WERI-Rb-1 (cell line): ENCODE data around the gene PDS5B.

Experiments used
- DNase-seq: peaks from one replicate; pipeline ENCODE4 v3.0.0-alpha.2; 2020
- H3K27ac ChIP-seq: fragments of 250-450 bp; sonication (Bioruptor Pico); 2 replicates; pipeline ENCODE4 v1.5.1; 2020; ENCODE audit warnings: mild to moderate bottlenecking, moderate library complexity
- H3K27me3 ChIP-seq: fragments of 250-450 bp; sonication (Bioruptor Pico); 2 replicates; pipeline ENCODE4 v1.5.1; 2021; ENCODE audit warnings: mild to moderate bottlenecking, low read depth, moderate library complexity; ENCODE audit not compliant: insufficient read depth, severe bottlenecking
- H3K36me3 ChIP-seq: fragments of 250-450 bp; sonication (Bioruptor Pico); 2 replicates; pipeline ENCODE4 v1.5.1; 2020; ENCODE audit warnings: mild to moderate bottlenecking, moderate library complexity
- H3K4me3 ChIP-seq: 2 replicates; pipeline ENCODE4 v1.5.1; 2011; ENCODE audit warnings: low read depth, mild to moderate bottlenecking, control low read depth, low read length
- H3K9me3 ChIP-seq: fragments of 250-450 bp; sonication (Bioruptor Pico); 2 replicates; pipeline ENCODE4 v1.5.1; 2021; ENCODE audit warnings: mild to moderate bottlenecking, moderate library complexity; ENCODE audit not compliant: severe bottlenecking
- TF ChIP-seq, protein P1 (sequence below): IDR thresholded peaks from 2 replicates; pipeline ENCODE4 v1.5.1; 2011; ENCODE audit warnings: low read depth, mild to moderate bottlenecking, control low read depth, inconsistent platforms, low read length

Gene PDS5B

DNA sequence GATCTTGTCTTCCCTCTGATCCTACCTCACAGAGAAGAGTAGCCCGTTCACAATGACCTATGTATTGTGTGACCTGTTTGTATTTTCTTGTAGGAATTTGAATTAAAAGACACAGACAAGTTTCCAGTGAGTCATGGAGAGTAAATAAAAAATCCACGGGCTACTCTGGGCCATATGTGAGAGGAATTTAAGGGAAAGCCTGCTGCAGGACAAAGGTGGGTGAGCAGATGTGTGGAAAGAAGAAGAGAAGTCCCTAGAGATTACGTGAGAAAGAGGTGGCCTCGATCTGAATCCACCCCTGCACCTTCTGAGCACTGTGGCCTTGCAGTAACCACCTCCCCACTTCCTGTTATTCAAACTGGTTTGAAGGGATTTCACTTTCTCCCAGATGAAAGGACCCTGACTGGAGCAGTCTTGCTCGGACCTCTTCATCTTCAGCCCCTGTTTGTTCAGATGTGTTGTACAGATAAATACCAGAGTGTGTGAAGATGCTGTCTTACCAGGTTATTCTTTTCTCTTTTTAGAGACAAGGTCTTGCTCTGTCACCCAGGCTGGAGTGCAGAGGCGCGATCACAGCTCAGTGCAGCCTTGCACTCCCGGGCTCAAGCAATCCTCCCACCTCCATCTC lies 205.4 kb downstream of the PDS5B start:
- H3K9me3 ChIP-seq: no peaks in the 10 kb centered on the region
- H3K36me3 ChIP-seq: no peaks in the 10 kb centered on the region
- DNase-seq: no peak
- no peak overlapping the region for H3K4me3 ChIP-seq
- H3K27ac ChIP-seq: no peak overlapping the region
- H3K27me3 ChIP-seq: no peaks in the 10 kb centered on the region
- TF ChIP-seq, protein P1, sequence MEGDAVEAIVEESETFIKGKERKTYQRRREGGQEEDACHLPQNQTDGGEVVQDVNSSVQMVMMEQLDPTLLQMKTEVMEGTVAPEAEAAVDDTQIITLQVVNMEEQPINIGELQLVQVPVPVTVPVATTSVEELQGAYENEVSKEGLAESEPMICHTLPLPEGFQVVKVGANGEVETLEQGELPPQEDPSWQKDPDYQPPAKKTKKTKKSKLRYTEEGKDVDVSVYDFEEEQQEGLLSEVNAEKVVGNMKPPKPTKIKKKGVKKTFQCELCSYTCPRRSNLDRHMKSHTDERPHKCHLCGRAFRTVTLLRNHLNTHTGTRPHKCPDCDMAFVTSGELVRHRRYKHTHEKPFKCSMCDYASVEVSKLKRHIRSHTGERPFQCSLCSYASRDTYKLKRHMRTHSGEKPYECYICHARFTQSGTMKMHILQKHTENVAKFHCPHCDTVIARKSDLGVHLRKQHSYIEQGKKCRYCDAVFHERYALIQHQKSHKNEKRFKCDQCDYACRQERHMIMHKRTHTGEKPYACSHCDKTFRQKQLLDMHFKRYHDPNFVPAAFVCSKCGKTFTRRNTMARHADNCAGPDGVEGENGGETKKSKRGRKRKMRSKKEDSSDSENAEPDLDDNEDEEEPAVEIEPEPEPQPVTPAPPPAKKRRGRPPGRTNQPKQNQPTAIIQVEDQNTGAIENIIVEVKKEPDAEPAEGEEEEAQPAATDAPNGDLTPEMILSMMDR: no peak

DNA sequence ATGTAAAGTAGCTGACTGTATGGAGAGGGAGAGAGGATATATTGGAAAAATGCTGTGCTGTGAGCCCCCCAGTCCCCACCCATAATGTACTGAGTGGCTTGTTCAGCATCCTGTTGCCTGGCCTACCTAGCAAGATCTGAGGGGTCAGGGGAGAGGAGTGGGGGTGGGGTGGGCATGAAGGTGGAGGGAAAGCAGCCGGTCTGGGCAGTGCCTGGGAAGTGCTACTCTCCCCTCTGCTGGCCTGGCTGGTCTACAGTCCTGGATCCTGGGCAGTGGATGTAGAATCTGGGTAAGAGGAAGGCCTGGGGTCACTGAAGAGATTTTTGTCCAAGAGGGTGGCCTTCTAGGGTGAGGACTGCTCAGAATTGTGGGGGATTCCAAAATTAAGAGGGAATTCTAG lies 210.5 kb downstream of the PDS5B start:
- no peaks in the 10 kb centered on the region for H3K27me3 ChIP-seq
- TF ChIP-seq, protein P1: no peak

DNA sequence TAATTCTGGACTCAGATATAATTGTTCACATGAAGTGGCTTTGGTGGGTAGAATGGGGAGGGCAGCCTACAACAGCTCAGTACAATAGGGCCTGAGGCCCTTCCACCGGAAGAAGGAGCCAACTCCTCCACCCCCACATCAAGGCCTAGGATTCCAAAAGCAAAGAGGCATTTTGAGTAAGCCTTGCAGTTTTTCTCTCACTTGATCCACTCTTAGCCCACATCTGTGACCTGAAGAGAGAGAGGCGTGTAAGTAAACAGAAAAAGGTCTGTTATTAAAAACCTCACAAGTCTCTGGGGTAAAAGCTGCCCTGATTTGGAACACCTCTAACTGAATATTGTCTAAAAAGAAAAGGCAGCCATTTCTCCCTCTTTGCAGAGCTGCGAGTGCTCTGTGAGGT lies 215.9 kb downstream of the PDS5B start:
- no peaks in the 10 kb centered on the region for H3K9me3 ChIP-seq
- H3K27ac ChIP-seq: no peak overlapping the region
- H3K4me3 ChIP-seq: no peak overlapping the region
- H3K36me3 ChIP-seq: no peaks in the 10 kb centered on the region
- H3K27me3 ChIP-seq: no peaks in the 10 kb centered on the region
- no peak for DNase-seq
- TF ChIP-seq, protein P1: no peak

More for the DNA sequence above, 210.5 kb downstream of the PDS5B start:
- Histone ChIP-seq H3K9me3 (no peaks in the 10 kb centered on the region), H3K27ac (no peak overlapping the region), H3K36me3 (no peaks in the 10 kb centered on the region), H3K4me3 (no peak overlapping the region)
- no peak for DNase-seq

DNA sequence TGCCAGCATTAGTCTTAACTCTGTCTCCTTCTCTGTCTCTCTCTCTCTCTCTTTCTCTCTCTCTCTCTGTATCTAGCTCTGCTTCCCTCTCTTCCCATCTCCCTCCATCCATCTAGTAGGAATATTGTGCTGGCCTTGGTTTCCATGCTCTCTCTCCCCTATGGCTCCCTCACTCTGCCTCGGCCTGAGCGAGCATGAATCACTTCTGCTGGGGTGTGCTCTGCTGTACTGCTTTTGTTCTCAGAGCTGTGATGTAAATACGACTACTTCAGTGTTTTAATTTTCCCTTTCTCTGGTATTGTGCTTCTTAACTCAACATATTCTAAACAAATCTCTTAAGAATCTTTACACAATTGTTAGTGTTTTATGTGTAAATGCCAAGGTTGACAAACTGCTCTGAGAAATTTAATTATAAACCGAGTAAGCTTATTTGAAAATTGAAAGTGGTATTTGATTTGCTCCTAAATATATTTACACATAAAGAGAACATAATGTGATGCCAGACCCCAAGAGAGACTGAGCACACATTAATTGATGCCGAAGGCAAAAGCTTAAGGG lies 218.5 kb downstream of the PDS5B start:
- Histone ChIP-seq H3K27me3 (no peaks in the 10 kb centered on the region), H3K9me3 (no peaks in the 10 kb centered on the region), H3K36me3 (no peaks in the 10 kb centered on the region), H3K27ac (no peak overlapping the region), H3K4me3 (no peak overlapping the region)
- no peak for DNase-seq
- TF ChIP-seq, protein P1: no peak

DNA sequence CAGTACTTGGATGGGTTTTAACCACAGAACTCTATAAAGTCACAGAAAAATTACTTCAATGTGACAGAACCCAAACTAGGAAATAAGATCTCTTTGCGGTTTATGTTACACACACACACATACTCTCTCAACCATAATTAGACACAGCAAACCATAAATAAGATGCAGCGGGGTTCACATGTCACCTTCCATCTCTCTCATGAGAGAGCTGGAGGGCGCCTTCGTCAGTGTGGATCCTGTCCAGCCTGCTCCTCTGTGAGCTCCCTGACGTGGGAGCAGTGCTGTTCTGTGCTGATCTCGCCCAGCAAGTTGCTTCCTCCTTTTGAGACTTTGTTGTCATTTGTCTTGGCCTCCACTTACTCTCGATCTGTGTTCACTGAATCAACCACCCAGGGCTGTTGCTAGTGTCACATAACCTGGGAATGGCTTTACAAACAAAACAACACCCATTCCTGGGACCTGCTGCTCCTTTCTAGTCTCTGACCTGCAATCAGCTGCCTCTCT lies 225.1 kb downstream of the PDS5B start:
- Histone ChIP-seq H3K9me3 (no peaks in the 10 kb centered on the region), H3K4me3 (no peak overlapping the region), H3K27me3 (no peaks in the 10 kb centered on the region), H3K36me3 (no peaks in the 10 kb centered on the region), H3K27ac (no peak overlapping the region)
- no peak for DNase-seq
- TF ChIP-seq, protein P1: no peak
